PC-9 (cell line): ENCODE measurements around the gene PTPRF.

Experiments
- CTCF ChIP-seq: fragments of 200-600 bp; sonication (generic); conservative IDR thresholded peaks from 2 replicates; pipeline ENCODE4 v1.6.1; 2017; ENCODE audit warnings: mixed run types, antibody characterized with exemption, mild to moderate bottlenecking, moderate library complexity
- EZH2 ChIP-seq: fragments of 200-600 bp; sonication (generic); IDR thresholded peaks from 2 replicates; pipeline ENCODE4 v1.8.0; 2017; ENCODE audit warnings: antibody characterized with exemption, low read depth

GRCh38 chr1:43620956-43621355 lies 90.3 kb downstream of the PTPRF start:
- TF ChIP-seq CTCF (no peak), EZH2 (no peak)
